ENCODE results near the gene STRN. TPM values are rescaled to one million over a fixed set of nuclear protein-coding genes. Genes with fewer than 3 reads are reported as not detected.
A peak's percentile ranks its signal among the peaks of the same experiment; 100 is the strongest.
"Not testable (repeated sequence)": the region's sequence is repeated elsewhere in the genome, so short reads cannot be mapped to it uniquely, and the experiment has no call there.

STRN gene
- total RNA-seq, 2 experiments from 2014 or later, result 30.8 TPM

GRCh38 chr2:36857713-36858112 is 108.6 kb downstream of the STRN start:
- Mint-ChIP-seq H3K4me1 (peaks cover 19% of the 10 kb centered on the region), H3K4me3 (no peak overlapping the region), H3K27ac (no peak overlapping the region), H3K9me3 (peaks cover 4% of the 10 kb centered on the region), H3K36me3 (peaks cover 29% of the 10 kb centered on the region), H3K27me3 (no peaks in the 10 kb centered on the region)
- no peak for DNase-seq

GRCh38 chr2:36855429-36855828 is 110.9 kb downstream of the STRN start:
- no peak for DNase-seq
- H3K4me3 Mint-ChIP-seq, result no peak overlapping the region
- H3K9me3 Mint-ChIP-seq, result no peaks in the 10 kb centered on the region
- peaks cover 17% of the 10 kb centered on the region for H3K4me1 Mint-ChIP-seq
- H3K36me3 Mint-ChIP-seq, result peaks cover 28% of the 10 kb centered on the region
- no peak overlapping the region for H3K27ac Mint-ChIP-seq
- H3K27me3 Mint-ChIP-seq, result no peaks in the 10 kb centered on the region

DNA sequence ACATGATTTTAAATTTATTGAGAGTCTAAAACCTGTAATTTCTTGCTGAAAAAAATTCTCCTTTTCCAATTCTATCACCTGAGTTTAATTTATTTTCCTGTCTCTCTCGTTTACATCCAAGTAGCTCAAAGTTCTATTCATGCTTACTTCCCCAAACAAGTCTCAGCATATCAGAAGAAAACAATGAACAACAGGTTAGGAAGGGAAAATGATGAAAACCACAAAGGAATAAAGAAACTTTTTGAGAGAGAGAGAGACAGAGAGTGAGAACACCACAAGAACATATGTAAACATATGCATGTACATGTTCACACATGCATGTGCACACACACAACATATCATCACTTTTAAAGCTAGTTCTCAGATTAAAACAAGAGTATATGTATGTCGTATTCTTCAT is 112.1 kb downstream of the STRN start:
- H3K27ac Mint-ChIP-seq, result no peak overlapping the region
- DNase-seq, result no peak
- peaks cover 28% of the 10 kb centered on the region for H3K36me3 Mint-ChIP-seq
- no peaks in the 10 kb centered on the region for H3K27me3 Mint-ChIP-seq
- H3K4me3 Mint-ChIP-seq, result no peak overlapping the region
- H3K4me1 Mint-ChIP-seq, result peaks cover 14% of the 10 kb centered on the region
- H3K9me3 Mint-ChIP-seq, result no peaks in the 10 kb centered on the region

DNA sequence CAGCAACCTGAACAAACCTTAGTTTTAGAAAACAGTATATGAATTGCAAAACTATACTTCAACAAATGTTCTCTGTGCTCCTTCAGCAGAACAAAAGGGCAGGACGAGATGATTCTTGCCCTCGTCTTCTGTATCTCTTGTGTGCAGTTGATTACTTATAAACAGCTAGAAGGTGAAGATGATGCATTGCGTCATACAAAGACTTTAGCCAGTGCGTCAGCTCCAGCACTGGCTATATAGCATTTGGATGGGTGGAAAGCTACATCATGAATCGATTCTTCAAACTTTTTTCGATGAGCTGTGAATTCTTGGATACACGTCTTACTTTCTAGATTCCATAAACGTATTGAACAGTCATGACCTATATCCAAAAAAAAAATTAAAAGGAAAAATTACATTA is 117.1 kb downstream of the STRN start:
- H3K9me3 Mint-ChIP-seq, result no peaks in the 10 kb centered on the region
- DNase-seq, result no peak
- H3K4me1 Mint-ChIP-seq, result no peaks in the 10 kb centered on the region
- no peak overlapping the region for H3K27ac Mint-ChIP-seq
- no peaks in the 10 kb centered on the region for H3K27me3 Mint-ChIP-seq
- H3K36me3 Mint-ChIP-seq, result peaks cover 17% of the 10 kb centered on the region
- no peak overlapping the region for H3K4me3 Mint-ChIP-seq

GRCh38 chr2:36843838-36844237 is 122.5 kb downstream of the STRN start:
- peaks cover 2% of the 10 kb centered on the region for H3K4me1 Mint-ChIP-seq
- no peaks in the 10 kb centered on the region for H3K36me3 Mint-ChIP-seq
- no peak overlapping the region for H3K27ac Mint-ChIP-seq
- H3K27me3 Mint-ChIP-seq, result no peaks in the 10 kb centered on the region
- no peak for DNase-seq
- H3K4me3 Mint-ChIP-seq, result no peak overlapping the region
- H3K9me3 Mint-ChIP-seq, result no peaks in the 10 kb centered on the region

- no peaks in the 10 kb centered on the region for H3K9me3 Mint-ChIP-seq
These were observed 126.2 kb downstream of the STRN start for GRCh38 chr2:36839976-36840617.

DNA sequence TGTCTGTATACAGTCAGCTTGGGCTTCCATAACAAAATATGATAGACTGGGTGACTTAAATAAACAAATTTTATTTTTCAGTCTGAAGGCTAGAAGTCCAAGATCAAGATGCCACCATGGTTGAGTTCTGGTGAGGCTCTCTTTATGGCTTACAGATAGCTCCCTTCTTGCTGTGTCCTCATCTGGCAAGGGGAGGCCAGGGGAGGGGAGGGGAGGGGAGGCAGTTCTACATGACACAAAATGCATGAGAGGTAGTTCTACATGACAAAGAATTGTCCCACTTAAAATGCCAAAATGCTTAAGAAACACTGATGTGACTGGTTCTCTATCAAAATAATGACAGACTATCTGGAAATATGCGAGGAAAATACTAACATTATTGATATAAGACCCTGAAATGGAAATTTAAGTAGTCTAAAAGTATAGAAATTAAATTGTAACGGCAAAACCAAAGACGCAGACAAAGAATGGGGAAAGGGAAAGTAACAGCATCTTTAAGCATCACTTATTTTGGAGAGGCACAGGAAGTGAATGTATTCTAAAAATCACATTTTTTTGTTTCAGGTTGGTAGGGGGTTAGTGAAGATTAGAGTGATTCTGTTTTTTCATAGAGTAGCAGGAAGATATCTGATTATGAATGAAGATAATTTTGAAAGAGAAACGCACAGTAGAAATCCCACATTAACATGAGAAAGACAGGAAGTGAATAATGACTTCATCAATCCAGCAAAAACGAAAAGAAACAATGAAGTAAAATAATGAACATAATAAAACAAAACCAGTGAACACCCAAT is 131.4 kb downstream of the STRN start:
- Mint-ChIP-seq H3K36me3 (no peaks in the 10 kb centered on the region), H3K4me1 (peaks cover 10% of the 10 kb centered on the region), H3K27me3 (peaks cover 8% of the 10 kb centered on the region), H3K27ac (peak overlapping the region; percentile 62), H3K4me3 (no peak overlapping the region), H3K9me3 (peaks cover 5% of the 10 kb centered on the region)
- DNase-seq, result no peak

More at GRCh38 chr2:36839976-36840617, 126.2 kb downstream of the STRN start:
- Mint-ChIP-seq H3K4me1 (peaks cover 5% of the 10 kb centered on the region), H3K36me3 (no peaks in the 10 kb centered on the region), H3K4me3 (no peak overlapping the region), H3K27me3 (no peaks in the 10 kb centered on the region), H3K27ac (no peak overlapping the region)
- no peak for DNase-seq

- Mint-ChIP-seq H3K4me3 (no peak overlapping the region), H3K27me3 (peaks cover 8% of the 10 kb centered on the region), H3K27ac (peak overlapping the region; percentile 16), H3K36me3 (no peaks in the 10 kb centered on the region), H3K9me3 (peaks cover 5% of the 10 kb centered on the region), H3K4me1 (peaks cover 10% of the 10 kb centered on the region)
- DNase-seq, result no peak
These were observed 132.1 kb downstream of the STRN start for GRCh38 chr2:36834203-36834602.

GRCh38 chr2:36831185-36831584 is 135.2 kb downstream of the STRN start:
- peaks cover 10% of the 10 kb centered on the region for H3K4me1 Mint-ChIP-seq
- no peak overlapping the region for H3K4me3 Mint-ChIP-seq
- H3K36me3 Mint-ChIP-seq, result no peaks in the 10 kb centered on the region
- peaks cover 20% of the 10 kb centered on the region for H3K27me3 Mint-ChIP-seq
- no peak for DNase-seq
- H3K9me3 Mint-ChIP-seq, result peaks cover 5% of the 10 kb centered on the region
- H3K27ac Mint-ChIP-seq, result no peak overlapping the region

GRCh38 chr2:36824683-36825082 is 141.7 kb downstream of the STRN start:
- not testable (repeated sequence) for DNase-seq, H3K9me3 Mint-ChIP-seq, H3K4me3 Mint-ChIP-seq, H3K36me3 Mint-ChIP-seq, H3K4me1 Mint-ChIP-seq, H3K27ac Mint-ChIP-seq
- peaks cover 16% of the 10 kb centered on the region for H3K27me3 Mint-ChIP-seq

DNA sequence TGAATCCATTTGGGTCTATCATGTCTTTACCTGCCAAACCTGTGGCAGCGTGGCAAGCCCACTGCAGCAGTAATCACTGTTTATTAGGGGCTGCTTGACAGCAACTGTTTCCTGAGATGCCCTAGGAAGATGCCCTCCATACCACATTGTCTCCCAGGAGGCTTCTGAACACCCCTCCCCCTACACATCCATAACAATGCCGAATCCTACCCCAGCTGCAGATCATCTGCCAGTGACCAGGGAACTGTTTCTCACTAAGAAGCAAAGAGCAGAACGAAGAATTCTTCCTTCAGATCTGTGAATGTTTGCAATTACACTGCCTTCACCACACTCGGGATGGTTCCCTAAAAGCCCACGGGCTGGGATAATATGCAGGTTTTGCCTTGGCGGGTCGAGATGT is 142.1 kb downstream of the STRN start:
- DNase-seq, result no peak
- Mint-ChIP-seq H3K27me3 (peaks cover 16% of the 10 kb centered on the region), H3K4me1 (no peaks in the 10 kb centered on the region), H3K36me3 (no peaks in the 10 kb centered on the region), H3K27ac (no peak overlapping the region), H3K4me3 (no peak overlapping the region), H3K9me3 (no peaks in the 10 kb centered on the region)

DNA sequence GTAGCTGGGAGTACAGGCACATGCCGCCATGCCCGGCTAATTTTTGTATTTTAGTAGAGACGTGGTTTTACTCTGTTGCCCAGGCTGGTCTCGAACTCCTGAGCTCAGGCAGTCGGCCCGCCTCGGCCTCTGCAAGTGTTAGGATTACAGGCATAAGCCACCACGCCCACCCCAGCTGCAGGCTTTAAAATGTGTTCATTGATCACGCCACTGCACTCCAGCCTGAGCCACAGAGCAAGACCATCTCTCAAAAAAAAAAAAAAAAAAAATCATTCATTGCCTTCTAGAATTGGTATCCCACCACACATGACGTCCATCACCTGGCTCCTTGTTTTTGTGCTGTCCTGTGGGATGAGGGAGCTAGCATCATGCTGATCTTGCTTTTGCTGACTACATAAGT is 142.5 kb downstream of the STRN start:
- H3K27me3 Mint-ChIP-seq, result peaks cover 14% of the 10 kb centered on the region
- H3K27ac Mint-ChIP-seq, result no peak overlapping the region
- no peaks in the 10 kb centered on the region for H3K4me1 Mint-ChIP-seq
- no peak overlapping the region for H3K4me3 Mint-ChIP-seq
- no peaks in the 10 kb centered on the region for H3K36me3 Mint-ChIP-seq
- DNase-seq, result no peak
- H3K9me3 Mint-ChIP-seq, result no peaks in the 10 kb centered on the region

- H3K27me3 Mint-ChIP-seq, result peaks cover 5% of the 10 kb centered on the region
- H3K4me3 Mint-ChIP-seq, result no peak overlapping the region
- H3K9me3 Mint-ChIP-seq, result no peaks in the 10 kb centered on the region
These were observed 145.3 kb downstream of the STRN start for GRCh38 chr2:36820942-36821605.

GRCh38 chr2:36819095-36819711 is 147.1 kb downstream of the STRN start:
- Mint-ChIP-seq H3K4me3 (no peak overlapping the region), H3K9me3 (no peaks in the 10 kb centered on the region), H3K36me3 (no peaks in the 10 kb centered on the region), H3K27me3 (peaks cover 1% of the 10 kb centered on the region), H3K27ac (no peak overlapping the region), H3K4me1 (peaks cover 1% of the 10 kb centered on the region)
- DNase-seq, result no peak

More at GRCh38 chr2:36820942-36821605, 145.3 kb downstream of the STRN start:
- Mint-ChIP-seq H3K36me3 (no peaks in the 10 kb centered on the region), H3K4me1 (peaks cover 1% of the 10 kb centered on the region), H3K27ac (no peak overlapping the region)
- no peak for DNase-seq

GRCh38 chr2:36818542-36818941 is 147.8 kb downstream of the STRN start:
- Mint-ChIP-seq H3K27me3 (no peaks in the 10 kb centered on the region), H3K9me3 (no peaks in the 10 kb centered on the region), H3K4me3 (no peak overlapping the region), H3K4me1 (peaks cover 1% of the 10 kb centered on the region), H3K27ac (no peak overlapping the region), H3K36me3 (no peaks in the 10 kb centered on the region)
- no peak for DNase-seq
